Skeletal muscle cell (primary cell): ENCODE measurements around the gene CD300C.
"Not testable (repeated sequence)": the region's sequence is repeated elsewhere in the genome, so short reads cannot be mapped to it uniquely, and the experiment has no call there.

Experiments
- DNase-seq: peaks from one replicate; pipeline ENCODE4 v3.0.0-alpha.2; 2010; ENCODE audit warnings: low read depth
- H3K4me3 ChIP-seq: 2 replicates; pipeline ENCODE4 v1.5.1; 2011; ENCODE audit warnings: low read depth, mild to moderate bottlenecking, control low read depth, low read length, moderate library complexity

CD300C gene

GRCh38 chr17:74566132-74566753 lies 20.3 kb upstream of the CD300C start:
- no peak overlapping the region for H3K4me3 ChIP-seq
- no peak for DNase-seq

- H3K4me3 ChIP-seq, result no peak overlapping the region
- no peak for DNase-seq
These were observed 19.2 kb upstream of the CD300C start for GRCh38 chr17:74565126-74565525.

- no peak overlapping the region for H3K4me3 ChIP-seq
- no peak for DNase-seq
These were observed 17.4 kb upstream of the CD300C start for GRCh38 chr17:74563358-74563757.

GRCh38 chr17:74561586-74561985 lies 15.7 kb upstream of the CD300C start:
- H3K4me3 ChIP-seq, result no peak overlapping the region
- DNase-seq, result no peak

- DNase-seq, result no peak
- no peak overlapping the region for H3K4me3 ChIP-seq
These were observed 13.1 kb upstream of the CD300C start for GRCh38 chr17:74558882-74559519.

- DNase-seq, result not testable (repeated sequence)
These were observed 12.5 kb upstream of the CD300C start for GRCh38 chr17:74558402-74558801.

GRCh38 chr17:74555427-74555940 lies 9.6 kb upstream of the CD300C start:
- DNase-seq, result no peak
- no peak overlapping the region for H3K4me3 ChIP-seq

More at GRCh38 chr17:74558402-74558801, 12.5 kb upstream of the CD300C start:
- H3K4me3 ChIP-seq, result not testable (repeated sequence)

GRCh38 chr17:74554909-74555308 lies 9.0 kb upstream of the CD300C start:
- no peak for DNase-seq
- H3K4me3 ChIP-seq, result no peak overlapping the region

GRCh38 chr17:74552037-74552436 lies 6.1 kb upstream of the CD300C start:
- no peak for DNase-seq
- H3K4me3 ChIP-seq, result no peak overlapping the region

- DNase-seq, result no peak
- H3K4me3 ChIP-seq, result no peak overlapping the region
These were observed 4.7 kb upstream of the CD300C start for GRCh38 chr17:74550602-74551001.

- no peak for DNase-seq
- no peak overlapping the region for H3K4me3 ChIP-seq
These were observed 3.4 kb upstream of the CD300C start for GRCh38 chr17:74549343-74549742.

GRCh38 chr17:74547736-74548135 lies 1.8 kb upstream of the CD300C start:
- no peak overlapping the region for H3K4me3 ChIP-seq
- DNase-seq, result no peak

GRCh38 chr17:74547264-74547663 lies 1.3 kb upstream of the CD300C start:
- DNase-seq, result no peak
- H3K4me3 ChIP-seq, result no peak overlapping the region

GRCh38 chr17:74546586-74546985 lies 671 bp upstream of the CD300C start:
- no peak overlapping the region for H3K4me3 ChIP-seq
- no peak for DNase-seq

- no peak overlapping the region for H3K4me3 ChIP-seq
- no peak for DNase-seq
These were observed 698 bp downstream of the CD300C start for GRCh38 chr17:74544991-74545842.

- no peak for DNase-seq
- no peak overlapping the region for H3K4me3 ChIP-seq
These were observed 1.8 kb downstream of the CD300C start for GRCh38 chr17:74543891-74544760.

GRCh38 chr17:74543406-74543805 lies 2.5 kb downstream of the CD300C start:
- no peak for DNase-seq
- no peak overlapping the region for H3K4me3 ChIP-seq

GRCh38 chr17:74542727-74543383 lies 3.1 kb downstream of the CD300C start:
- DNase-seq, result no peak
- H3K4me3 ChIP-seq, result no peak overlapping the region

GRCh38 chr17:74542166-74542565 lies 3.7 kb downstream of the CD300C start:
- DNase-seq, result no peak
- H3K4me3 ChIP-seq, result no peak overlapping the region
